Vagina (tissue), 2 donors: Measurements from ENCODE around the gene MEIKIN. TPM values are rescaled to one million over a fixed set of nuclear protein-coding genes. Genes with fewer than 3 reads are reported as not detected.

Experiments
- DNase-seq, 2 donors: peaks; one replicate each; pipeline ENCODE4 v3.0.0-alpha.2; 2017; ENCODE audit errors: extremely low spot score in 2 of 2
- H3K27ac ChIP-seq: fragments of 200-600 bp; sonication (generic); one replicate; pipeline ENCODE4 v1.5.1; 2019
- H3K27me3 ChIP-seq: fragments of 200-600 bp; sonication (generic); one replicate; pipeline ENCODE4 v1.5.1; 2019
- H3K36me3 ChIP-seq, 2 donors: fragments of 200-600 bp; sonication (generic); one replicate each; pipeline ENCODE4 v1.5.1; 2017 to 2019
- H3K4me1 ChIP-seq: fragments of 200-600 bp; sonication (generic); one replicate; pipeline ENCODE4 v1.5.1; 2019
- H3K4me3 ChIP-seq, 2 donors: fragments of 200-600 bp; sonication (generic); 1 replicate in 1 of 2; 2 replicates in 1 of 2; pipeline ENCODE4 v1.5.1; 2016 to 2019
- H3K9me3 ChIP-seq: fragments of 200-600 bp; sonication (generic); one replicate; pipeline ENCODE4 v1.5.1; 2019
- CTCF ChIP-seq, 3 experiments: fragments of 450-650 bp in 2 of 3; fragments of 200-600 bp in 1 of 3; sonication (generic) in 1 of 3; IDR thresholded peaks; one replicate each; pipeline ENCODE4 v1.5.1; 2017 to 2019; ENCODE audit warnings: antibody characterized with exemption in 3 of 3, mild to moderate bottlenecking in 2 of 3, moderate library complexity in 2 of 3
- POLR2A ChIP-seq, 2 donors: fragments of 450-650 bp; IDR thresholded peaks; one replicate each; pipeline ENCODE4 v1.6.1; 2017; ENCODE audit warnings: antibody characterized with exemption in 2 of 2, mild to moderate bottlenecking in 2 of 2, moderate library complexity in 2 of 2
- POLR2AphosphoS5 ChIP-seq, 2 donors: sonication (generic); formaldehyde crosslinking; IDR thresholded peaks; one replicate each; pipeline ENCODE4 v1.9.0; 2017; ENCODE audit warnings: antibody characterized with exemption in 2 of 2, mild to moderate bottlenecking in 2 of 2, low read depth in 1 of 2; ENCODE audit not compliant: insufficient read depth in 1 of 2
- intact Hi-C: fragments of 100-400 bp; cut with DNase I; formaldehyde crosslinking; loops from one replicate; pipeline ENCODE4 v1.15.1; 2023
- total RNA-seq: library from RNA; depleted of rRNA; stranded (reverse); fragments of >200 nt; gene quantifications from one replicate; pipeline ENCODE4 v1.2.3, GENCODE V29; 2016

Gene MEIKIN
- total RNA-seq, 1 donor from 2014 or later: not detected

- intact Hi-C loops: no loop called here
- Histone ChIP-seq H3K36me3 (no peaks in the 10 kb centered on the region), H3K27me3 (no peaks in the 10 kb centered on the region), H3K4me1 (peaks cover 70% of the 10 kb centered on the region), H3K4me3 (no peak overlapping the region), H3K9me3 (no peaks in the 10 kb centered on the region), H3K27ac (no peak overlapping the region)
- no peak for DNase-seq
- TF ChIP-seq CTCF (IDR thresholded peaks at IDR 0.05) (no peak), POLR2AphosphoS5 (IDR thresholded peaks at IDR 0.05; ENCODE audit: insufficient read depth in 1 of 2, low read depth in 1 of 2) (no peak), POLR2A (IDR thresholded peaks at IDR 0.05) (no peak)
Measured at GRCh38 chr5:131776450-131776849, 169.0 kb downstream of the MEIKIN start.

GRCh38 chr5:131774652-131775367 is 170.7 kb downstream of the MEIKIN start:
- Histone ChIP-seq H3K27ac (no peak overlapping the region), H3K36me3 (no peaks in the 10 kb centered on the region), H3K4me3 (no peak overlapping the region), H3K27me3 (no peaks in the 10 kb centered on the region), H3K4me1 (peaks cover 67% of the 10 kb centered on the region), H3K9me3 (no peaks in the 10 kb centered on the region)
- TF ChIP-seq POLR2A (IDR thresholded peaks at IDR 0.05) (no peak), POLR2AphosphoS5 (IDR thresholded peaks at IDR 0.05; ENCODE audit: insufficient read depth in 1 of 2, low read depth in 1 of 2) (no peak), CTCF (IDR thresholded peaks at IDR 0.05) (no peak)
- DNase-seq: no peak
- intact Hi-C loops: no loop called here

- Histone ChIP-seq H3K4me3 (no peak overlapping the region), H3K36me3 (no peaks in the 10 kb centered on the region), H3K27me3 (no peaks in the 10 kb centered on the region), H3K4me1 (peaks cover 73% of the 10 kb centered on the region), H3K27ac (no peak overlapping the region), H3K9me3 (no peaks in the 10 kb centered on the region)
- no peak for DNase-seq
- TF ChIP-seq CTCF (IDR thresholded peaks at IDR 0.05): no peak
- TF ChIP-seq POLR2AphosphoS5 (IDR thresholded peaks at IDR 0.05; ENCODE audit: insufficient read depth in 1 of 2, low read depth in 1 of 2): no peak
- TF ChIP-seq POLR2A (IDR thresholded peaks at IDR 0.05): no peak
- intact Hi-C loops: no loop called here
Measured at GRCh38 chr5:131773805-131774204, 171.7 kb downstream of the MEIKIN start.

- H3K4me1 ChIP-seq: peaks cover 64% of the 10 kb centered on the region
- intact Hi-C loops: no loop called here
- TF ChIP-seq POLR2AphosphoS5 (IDR thresholded peaks at IDR 0.05; ENCODE audit: insufficient read depth in 1 of 2, low read depth in 1 of 2) (no peak), POLR2A (IDR thresholded peaks at IDR 0.05) (no peak), CTCF (IDR thresholded peaks at IDR 0.05) (no peak)
- H3K36me3 ChIP-seq: no peaks in the 10 kb centered on the region
- no peak overlapping the region for H3K27ac ChIP-seq
- no peak overlapping the region for H3K4me3 ChIP-seq
- DNase-seq: no peak
- no peaks in the 10 kb centered on the region for H3K27me3 ChIP-seq
- H3K9me3 ChIP-seq: no peaks in the 10 kb centered on the region
Measured at GRCh38 chr5:131771692-131772091, 173.8 kb downstream of the MEIKIN start.

GRCh38 chr5:131769961-131770360 is 175.5 kb downstream of the MEIKIN start:
- intact Hi-C loops: no loop called here
- peaks cover 66% of the 10 kb centered on the region for H3K4me1 ChIP-seq

More at GRCh38 chr5:131769961-131770360, 175.5 kb downstream of the MEIKIN start:
- Histone ChIP-seq H3K9me3 (no peaks in the 10 kb centered on the region), H3K27me3 (no peaks in the 10 kb centered on the region), H3K36me3 (no peaks in the 10 kb centered on the region), H3K27ac (no peak overlapping the region), H3K4me3 (no peak overlapping the region)
- DNase-seq: no peak
- TF ChIP-seq POLR2AphosphoS5 (IDR thresholded peaks at IDR 0.05; ENCODE audit: insufficient read depth in 1 of 2, low read depth in 1 of 2): no peak
- no peak for TF ChIP-seq POLR2A (IDR thresholded peaks at IDR 0.05)
- TF ChIP-seq CTCF (IDR thresholded peaks at IDR 0.05): no peak
